K562 (cell line): ENCODE measurements around the gene SOAT2.

Source experiments
- CBFB ChIP-seq: sonication (generic); formaldehyde crosslinking; IDR thresholded peaks from 2 replicates; pipeline ENCODE4 v1.4.0; 2020; ENCODE audit warnings: mild to moderate bottlenecking, missing genetic modification reagents
- CEBPB ChIP-seq: fragments of 450-650 bp; IDR thresholded peaks from 2 replicates; pipeline ENCODE4 v1.6.1; 2016; ENCODE audit warnings: missing genetic modification characterization, missing compliant biosample characterization
- EP300 ChIP-seq: IDR thresholded peaks from 2 replicates; pipeline ENCODE4 v1.6.1; 2012; ENCODE audit warnings: low read length, improper control_type of control experiment
- EZH2 ChIP-seq: IDR thresholded peaks from 2 replicates; pipeline ENCODE4 v1.6.1; 2012; ENCODE audit warnings: low read depth, mild to moderate bottlenecking, inconsistent platforms, low read length, borderline replicate concordance
- PHF20 ChIP-seq: fragments of 450-650 bp; IDR thresholded peaks from 2 replicates; pipeline ENCODE4 v1.6.1; 2018; ENCODE audit not compliant: partially characterized antibody
- POLR2AphosphoS5 ChIP-seq: IDR thresholded peaks from 2 replicates; pipeline ENCODE4 v1.6.1; 2011; ENCODE audit warnings: mild to moderate bottlenecking, low read depth, low read length, moderate library complexity; ENCODE audit not compliant: control insufficient read depth, insufficient read depth
- POU5F1 ChIP-seq: fragments of 150-350 bp; IDR thresholded peaks from 2 replicates; pipeline ENCODE4 v1.6.1; 2014; ENCODE audit warnings: borderline replicate concordance, low read length, low read depth, mild to moderate bottlenecking; ENCODE audit not compliant: partially characterized antibody
- ZNF134 ChIP-seq: fragments of 250-450 bp; sonication (Bioruptor Pico); conservative IDR thresholded peaks from 2 replicates; pipeline ENCODE4 v1.4.0; 2020
- TF ChIP-seq, protein P1 (sequence below): sonication (generic); formaldehyde crosslinking; IDR thresholded peaks from 2 replicates; pipeline ENCODE4 v1.8.1; 2022; ENCODE audit warnings: missing genetic modification reagents
- TF ChIP-seq, protein P2 (sequence below), 3 experiments: IDR thresholded peaks in 2 of 3; conservative IDR thresholded peaks in 1 of 3; 2 replicates each; pipeline ENCODE4 v1.5.1; 2011 to 2012; ENCODE audit warnings: low read length in 3 of 3, mild to moderate bottlenecking in 3 of 3, control low read depth in 2 of 3, improper control_type of control experiment in 1 of 3, inconsistent platforms in 1 of 3, low read depth in 1 of 3, mixed read lengths in 1 of 3, moderate library complexity in 1 of 3; ENCODE audit not compliant: insufficient read depth in 2 of 3
- TF ChIP-seq, protein P3 (sequence below): sonication (generic); formaldehyde crosslinking; IDR thresholded peaks from 2 replicates; pipeline ENCODE4 v1.8.1; 2022; ENCODE audit warnings: missing genetic modification reagents
- TF ChIP-seq, protein P4 (sequence below): fragments of 250-450 bp; sonication (Bioruptor Pico); IDR thresholded peaks from 2 replicates; pipeline ENCODE4 v1.8.0; 2021; ENCODE audit warnings: moderate library complexity, mild to moderate bottlenecking, inconsistent platforms
- TF ChIP-seq, protein P5 (sequence below), 2 experiments: IDR thresholded peaks; 2 replicates each; pipeline ENCODE4 v1.6.1; 2011; ENCODE audit warnings: borderline replicate concordance in 1 of 2, control low read depth in 1 of 2, low read depth in 1 of 2, low read length in 1 of 2, mild to moderate bottlenecking in 1 of 2, mixed read lengths in 1 of 2, moderate library complexity in 1 of 2; ENCODE audit not compliant: insufficient read depth in 1 of 2, insufficient read length in 1 of 2, poor library complexity in 1 of 2, severe bottlenecking in 1 of 2; ENCODE audit errors: extremely low read depth in 1 of 2
- TF ChIP-seq, protein P6 (sequence below): fragments of 250-450 bp; sonication (Bioruptor Pico); IDR thresholded peaks from 2 replicates; pipeline ENCODE4 v1.8.0; 2022; ENCODE audit warnings: moderate library complexity, mild to moderate bottlenecking, inconsistent platforms

DNA sequence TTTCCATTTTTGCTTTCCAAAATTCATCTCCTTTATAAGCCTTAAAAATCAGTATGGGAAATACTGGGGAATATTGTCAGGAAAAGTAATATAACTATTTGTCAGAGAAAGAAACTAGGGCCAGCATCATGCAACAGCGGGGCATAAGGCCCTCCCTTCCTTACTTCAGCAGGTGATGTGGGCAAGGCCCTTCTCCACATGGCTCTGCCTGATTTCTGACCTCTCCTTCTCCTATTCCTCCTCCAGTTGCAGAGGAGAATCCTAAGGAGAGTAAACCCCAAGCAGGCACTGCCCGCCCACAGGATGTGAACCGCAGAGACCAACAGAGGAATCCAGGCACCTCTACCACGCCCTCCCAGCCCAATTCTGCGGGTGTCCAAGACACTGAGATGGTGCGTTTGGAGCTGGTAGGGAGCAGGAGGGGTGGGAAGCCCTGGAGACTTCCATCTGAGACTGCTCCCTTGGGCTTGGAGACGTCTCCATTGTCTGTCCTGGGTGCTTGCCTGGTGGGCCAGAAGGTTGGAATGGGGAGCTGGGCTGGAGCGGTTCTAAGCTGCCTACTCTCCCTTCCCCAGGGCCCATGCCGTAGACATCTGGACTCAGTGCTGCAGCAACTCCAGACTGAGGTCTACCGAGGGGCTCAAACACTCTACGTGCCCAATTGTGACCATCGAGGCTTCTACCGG lies 2.7 kb upstream of the SOAT2 start:
- TF ChIP-seq EZH2: no peak
- TF ChIP-seq, protein P1, sequence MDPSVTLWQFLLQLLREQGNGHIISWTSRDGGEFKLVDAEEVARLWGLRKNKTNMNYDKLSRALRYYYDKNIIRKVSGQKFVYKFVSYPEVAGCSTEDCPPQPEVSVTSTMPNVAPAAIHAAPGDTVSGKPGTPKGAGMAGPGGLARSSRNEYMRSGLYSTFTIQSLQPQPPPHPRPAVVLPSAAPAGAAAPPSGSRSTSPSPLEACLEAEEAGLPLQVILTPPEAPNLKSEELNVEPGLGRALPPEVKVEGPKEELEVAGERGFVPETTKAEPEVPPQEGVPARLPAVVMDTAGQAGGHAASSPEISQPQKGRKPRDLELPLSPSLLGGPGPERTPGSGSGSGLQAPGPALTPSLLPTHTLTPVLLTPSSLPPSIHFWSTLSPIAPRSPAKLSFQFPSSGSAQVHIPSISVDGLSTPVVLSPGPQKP: no peak
- TF ChIP-seq, protein P2, sequence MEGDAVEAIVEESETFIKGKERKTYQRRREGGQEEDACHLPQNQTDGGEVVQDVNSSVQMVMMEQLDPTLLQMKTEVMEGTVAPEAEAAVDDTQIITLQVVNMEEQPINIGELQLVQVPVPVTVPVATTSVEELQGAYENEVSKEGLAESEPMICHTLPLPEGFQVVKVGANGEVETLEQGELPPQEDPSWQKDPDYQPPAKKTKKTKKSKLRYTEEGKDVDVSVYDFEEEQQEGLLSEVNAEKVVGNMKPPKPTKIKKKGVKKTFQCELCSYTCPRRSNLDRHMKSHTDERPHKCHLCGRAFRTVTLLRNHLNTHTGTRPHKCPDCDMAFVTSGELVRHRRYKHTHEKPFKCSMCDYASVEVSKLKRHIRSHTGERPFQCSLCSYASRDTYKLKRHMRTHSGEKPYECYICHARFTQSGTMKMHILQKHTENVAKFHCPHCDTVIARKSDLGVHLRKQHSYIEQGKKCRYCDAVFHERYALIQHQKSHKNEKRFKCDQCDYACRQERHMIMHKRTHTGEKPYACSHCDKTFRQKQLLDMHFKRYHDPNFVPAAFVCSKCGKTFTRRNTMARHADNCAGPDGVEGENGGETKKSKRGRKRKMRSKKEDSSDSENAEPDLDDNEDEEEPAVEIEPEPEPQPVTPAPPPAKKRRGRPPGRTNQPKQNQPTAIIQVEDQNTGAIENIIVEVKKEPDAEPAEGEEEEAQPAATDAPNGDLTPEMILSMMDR (IDR thresholded peaks at IDR 0.05 in 2 of 3, conservative IDR thresholded peaks at IDR 0.05 in 1 of 3; ENCODE audit: insufficient read depth in 2 of 3, low read depth in 1 of 3, low read length in 3 of 3): no peak
- TF ChIP-seq POU5F1: no peak
- TF ChIP-seq, protein P3, sequence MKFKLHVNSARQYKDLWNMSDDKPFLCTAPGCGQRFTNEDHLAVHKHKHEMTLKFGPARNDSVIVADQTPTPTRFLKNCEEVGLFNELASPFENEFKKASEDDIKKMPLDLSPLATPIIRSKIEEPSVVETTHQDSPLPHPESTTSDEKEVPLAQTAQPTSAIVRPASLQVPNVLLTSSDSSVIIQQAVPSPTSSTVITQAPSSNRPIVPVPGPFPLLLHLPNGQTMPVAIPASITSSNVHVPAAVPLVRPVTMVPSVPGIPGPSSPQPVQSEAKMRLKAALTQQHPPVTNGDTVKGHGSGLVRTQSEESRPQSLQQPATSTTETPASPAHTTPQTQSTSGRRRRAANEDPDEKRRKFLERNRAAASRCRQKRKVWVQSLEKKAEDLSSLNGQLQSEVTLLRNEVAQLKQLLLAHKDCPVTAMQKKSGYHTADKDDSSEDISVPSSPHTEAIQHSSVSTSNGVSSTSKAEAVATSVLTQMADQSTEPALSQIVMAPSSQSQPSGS (CRISPR knock-in tag): no peak
- no peak for TF ChIP-seq PHF20
- no peak for TF ChIP-seq ZNF134 (CRISPR knock-in tag)
- TF ChIP-seq, protein P4, sequence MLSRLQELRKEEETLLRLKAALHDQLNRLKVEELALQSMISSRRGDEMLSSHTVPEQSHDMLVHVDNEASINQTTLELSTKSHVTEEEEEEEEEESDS: no peak
- no peak for TF ChIP-seq EP300
- TF ChIP-seq, protein P5, sequence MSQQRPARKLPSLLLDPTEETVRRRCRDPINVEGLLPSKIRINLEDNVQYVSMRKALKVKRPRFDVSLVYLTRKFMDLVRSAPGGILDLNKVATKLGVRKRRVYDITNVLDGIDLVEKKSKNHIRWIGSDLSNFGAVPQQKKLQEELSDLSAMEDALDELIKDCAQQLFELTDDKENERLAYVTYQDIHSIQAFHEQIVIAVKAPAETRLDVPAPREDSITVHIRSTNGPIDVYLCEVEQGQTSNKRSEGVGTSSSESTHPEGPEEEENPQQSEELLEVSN (IDR thresholded peaks at IDR 0.05; ENCODE audit: borderline replicate concordance in 1 of 2, extremely low read depth in 1 of 2, insufficient read depth in 1 of 2, insufficient read length in 1 of 2, low read depth in 1 of 2, low read length in 1 of 2, poor library complexity in 1 of 2, severe bottlenecking in 1 of 2): no peak
- no peak for TF ChIP-seq POLR2AphosphoS5
- no peak for TF ChIP-seq CEBPB
- TF ChIP-seq CBFB (CRISPR knock-in tag): no peak
- TF ChIP-seq, protein P6, sequence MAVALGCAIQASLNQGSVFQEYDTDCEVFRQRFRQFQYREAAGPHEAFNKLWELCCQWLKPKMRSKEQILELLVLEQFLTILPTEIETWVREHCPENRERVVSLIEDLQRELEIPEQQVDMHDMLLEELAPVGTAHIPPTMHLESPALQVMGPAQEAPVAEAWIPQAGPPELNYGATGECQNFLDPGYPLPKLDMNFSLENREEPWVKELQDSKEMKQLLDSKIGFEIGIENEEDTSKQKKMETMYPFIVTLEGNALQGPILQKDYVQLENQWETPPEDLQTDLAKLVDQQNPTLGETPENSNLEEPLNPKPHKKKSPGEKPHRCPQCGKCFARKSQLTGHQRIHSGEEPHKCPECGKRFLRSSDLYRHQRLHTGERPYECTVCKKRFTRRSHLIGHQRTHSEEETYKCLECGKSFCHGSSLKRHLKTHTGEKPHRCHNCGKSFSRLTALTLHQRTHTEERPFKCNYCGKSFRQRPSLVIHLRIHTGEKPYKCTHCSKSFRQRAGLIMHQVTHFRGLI (CRISPR knock-in tag): no peak
